Fibroblast of the aortic adventitia (primary cell): ENCODE results near the gene ATP8B1. TPM values are rescaled to one million over a fixed set of nuclear protein-coding genes. Genes with fewer than 3 reads are reported as not detected.
A peak's percentile ranks its signal among the peaks of the same experiment; 100 is the strongest.

ENCODE experiments used
- DNase-seq: peaks from one replicate; pipeline ENCODE4 v3.0.0-alpha.2; 2010; ENCODE audit warnings: low read depth
- H3K4me3 ChIP-seq: 2 replicates; pipeline ENCODE4 v1.5.1; 2011; ENCODE audit warnings: low read depth, mild to moderate bottlenecking, control low read depth, low read length, moderate library complexity
- total RNA-seq: library from RNA; depleted of rRNA; stranded (reverse); fragments of >200 nt; gene quantifications from 2 replicates; pipeline ENCODE4 v1.2.3, GENCODE V29; 2012; ENCODE audit warnings: low replicate concordance
- TF ChIP-seq, protein P1 (sequence below): IDR thresholded peaks from 2 replicates; pipeline ENCODE4 v1.5.1; 2011; ENCODE audit warnings: mild to moderate bottlenecking, low read length, control low read depth, inconsistent platforms; ENCODE audit not compliant: insufficient read depth

The ATP8B1 gene
- total RNA-seq, 1 donor: 80.4 TPM

DNA sequence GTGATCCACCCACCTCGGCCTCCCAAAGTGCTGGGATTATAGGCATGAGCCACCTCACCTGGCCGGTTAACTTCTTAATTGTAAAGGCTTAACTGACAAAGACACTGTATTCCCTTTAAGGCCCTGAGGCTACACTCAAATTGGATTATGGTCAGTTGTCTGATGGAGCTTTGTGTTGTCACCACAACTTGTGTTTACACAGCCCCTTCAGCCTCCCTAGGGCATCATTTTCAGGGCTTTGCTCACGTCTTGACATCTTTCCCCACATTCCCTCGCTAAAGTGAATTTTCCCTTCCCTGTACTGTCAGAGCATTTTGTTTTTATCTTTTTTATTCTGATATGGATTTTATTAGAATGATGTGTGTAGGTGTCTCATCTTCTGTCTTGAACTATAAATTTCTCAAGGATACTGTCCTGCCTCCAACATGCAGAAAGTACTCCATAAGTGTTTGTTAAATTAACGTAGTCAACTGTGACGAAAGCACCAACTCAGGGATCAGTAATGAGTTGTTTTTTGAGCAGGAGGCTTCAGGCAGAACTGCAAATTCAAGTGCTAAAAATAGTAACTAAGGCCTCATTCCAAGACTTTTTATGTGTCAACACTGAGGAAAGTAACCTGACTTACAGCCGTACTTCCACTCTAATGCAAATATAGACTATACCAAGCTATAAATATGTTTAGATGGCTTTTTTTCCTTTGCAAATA, 104.4 kb downstream of the ATP8B1 start:
- DNase-seq: peak; percentile 72
- H3K4me3 ChIP-seq: no peak overlapping the region
- TF ChIP-seq, protein P1, sequence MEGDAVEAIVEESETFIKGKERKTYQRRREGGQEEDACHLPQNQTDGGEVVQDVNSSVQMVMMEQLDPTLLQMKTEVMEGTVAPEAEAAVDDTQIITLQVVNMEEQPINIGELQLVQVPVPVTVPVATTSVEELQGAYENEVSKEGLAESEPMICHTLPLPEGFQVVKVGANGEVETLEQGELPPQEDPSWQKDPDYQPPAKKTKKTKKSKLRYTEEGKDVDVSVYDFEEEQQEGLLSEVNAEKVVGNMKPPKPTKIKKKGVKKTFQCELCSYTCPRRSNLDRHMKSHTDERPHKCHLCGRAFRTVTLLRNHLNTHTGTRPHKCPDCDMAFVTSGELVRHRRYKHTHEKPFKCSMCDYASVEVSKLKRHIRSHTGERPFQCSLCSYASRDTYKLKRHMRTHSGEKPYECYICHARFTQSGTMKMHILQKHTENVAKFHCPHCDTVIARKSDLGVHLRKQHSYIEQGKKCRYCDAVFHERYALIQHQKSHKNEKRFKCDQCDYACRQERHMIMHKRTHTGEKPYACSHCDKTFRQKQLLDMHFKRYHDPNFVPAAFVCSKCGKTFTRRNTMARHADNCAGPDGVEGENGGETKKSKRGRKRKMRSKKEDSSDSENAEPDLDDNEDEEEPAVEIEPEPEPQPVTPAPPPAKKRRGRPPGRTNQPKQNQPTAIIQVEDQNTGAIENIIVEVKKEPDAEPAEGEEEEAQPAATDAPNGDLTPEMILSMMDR: no peak

DNA sequence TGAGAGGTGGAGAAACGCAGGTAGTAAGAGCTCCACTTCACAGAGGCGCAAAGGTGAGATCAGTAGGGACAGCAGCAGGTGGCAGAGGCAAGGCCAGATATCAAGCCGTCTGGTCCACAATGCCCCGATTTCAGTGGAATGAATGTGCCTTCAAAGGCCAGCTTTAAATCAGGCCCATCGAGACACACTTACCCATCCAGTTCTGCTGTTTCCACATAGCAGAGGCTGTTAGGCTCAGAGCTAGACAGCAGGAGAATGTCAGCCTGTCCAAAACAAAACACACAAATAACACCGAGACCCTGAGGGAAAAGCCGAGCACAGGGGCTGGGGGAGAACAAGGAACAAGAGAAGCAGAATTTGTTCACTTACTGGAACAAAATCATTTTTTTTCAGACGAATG, 105.7 kb downstream of the ATP8B1 start:
- no peak overlapping the region for H3K4me3 ChIP-seq
- TF ChIP-seq, protein P1: no peak
- no peak for DNase-seq

DNA sequence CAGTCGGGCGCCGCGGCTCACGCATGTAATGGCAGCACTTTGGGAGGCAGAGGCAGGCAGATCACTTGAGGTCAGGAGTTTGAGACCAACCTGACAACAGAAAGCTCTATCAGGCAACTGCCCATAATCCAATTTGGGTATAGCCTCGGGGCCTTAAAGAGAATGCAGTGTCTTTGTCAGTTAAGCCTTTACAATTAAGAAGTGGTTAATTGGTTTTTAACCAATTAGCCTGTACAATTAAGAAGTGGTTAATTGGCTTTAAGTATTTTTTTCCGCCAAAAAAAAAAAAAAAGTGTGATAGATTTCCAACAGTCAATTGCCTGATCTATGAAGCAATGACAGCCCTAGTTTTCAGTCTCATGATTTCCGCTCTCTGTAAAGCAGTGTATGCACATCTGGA, 106.8 kb downstream of the ATP8B1 start:
- no peak overlapping the region for H3K4me3 ChIP-seq
- TF ChIP-seq, protein P1: no peak
- DNase-seq: no peak

DNA sequence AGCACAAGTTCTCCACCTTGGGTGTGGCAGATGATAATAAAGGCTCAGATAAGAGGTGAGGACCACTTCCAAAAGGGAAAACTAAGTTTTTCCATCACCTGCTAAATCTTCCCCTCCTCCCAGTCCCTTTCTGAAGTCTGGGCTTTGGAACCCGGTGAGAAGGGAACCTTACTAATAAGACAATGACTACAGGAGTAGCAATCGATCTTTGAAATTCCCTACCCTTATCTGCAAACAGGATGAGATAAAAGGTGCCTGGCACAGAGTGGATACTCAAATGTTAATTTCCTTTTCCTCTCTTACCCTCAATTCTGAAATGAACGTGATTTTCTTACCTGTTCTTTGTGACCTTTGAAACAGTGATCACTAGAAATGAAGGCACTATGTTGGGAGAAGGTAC, 111.8 kb downstream of the ATP8B1 start:
- DNase-seq: no peak
- H3K4me3 ChIP-seq: no peak overlapping the region
- TF ChIP-seq, protein P1: no peak

DNA sequence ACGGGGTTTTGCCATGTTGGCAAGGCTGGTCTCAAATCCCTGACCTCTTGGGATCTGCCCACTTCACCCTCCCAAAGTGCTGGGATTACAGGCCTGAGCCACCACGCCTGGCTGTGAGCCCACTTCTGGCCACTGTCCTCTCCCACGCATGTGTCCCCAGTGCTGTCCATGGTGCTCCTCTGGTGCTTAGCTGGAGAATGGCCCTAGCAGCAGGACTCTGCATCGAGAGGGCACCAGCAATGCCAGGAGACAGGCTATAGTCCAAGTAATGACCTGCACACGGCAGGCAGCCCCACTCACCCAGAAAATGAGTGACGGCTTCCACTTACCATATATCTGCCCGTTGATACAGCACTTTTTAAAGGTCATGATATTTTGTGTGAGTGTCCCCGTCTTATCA, 115.1 kb downstream of the ATP8B1 start:
- TF ChIP-seq, protein P1: no peak
- no peak overlapping the region for H3K4me3 ChIP-seq
- DNase-seq: no peak

DNA sequence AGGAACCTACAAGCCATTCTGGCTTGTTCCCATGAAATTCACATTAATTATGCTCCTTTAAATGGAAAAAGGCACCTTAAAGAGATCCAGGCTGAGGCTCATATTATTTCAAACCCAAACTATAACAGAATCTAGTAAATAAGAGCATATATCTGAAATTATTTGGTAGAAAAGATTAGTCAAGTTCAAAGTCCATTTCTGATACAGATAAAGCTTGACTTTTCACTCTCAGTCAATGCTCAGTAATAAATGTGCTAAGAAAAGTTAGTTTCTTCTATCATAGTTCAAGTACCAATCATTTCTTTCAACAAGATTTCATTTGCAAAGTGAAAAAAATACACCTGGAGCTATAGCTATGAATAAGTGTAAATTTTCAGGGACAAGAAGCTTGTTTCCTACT, 119.6 kb downstream of the ATP8B1 start:
- no peak overlapping the region for H3K4me3 ChIP-seq
- TF ChIP-seq, protein P1: no peak
- DNase-seq: no peak
